ENCODE data around the gene MKS1.

DNA sequence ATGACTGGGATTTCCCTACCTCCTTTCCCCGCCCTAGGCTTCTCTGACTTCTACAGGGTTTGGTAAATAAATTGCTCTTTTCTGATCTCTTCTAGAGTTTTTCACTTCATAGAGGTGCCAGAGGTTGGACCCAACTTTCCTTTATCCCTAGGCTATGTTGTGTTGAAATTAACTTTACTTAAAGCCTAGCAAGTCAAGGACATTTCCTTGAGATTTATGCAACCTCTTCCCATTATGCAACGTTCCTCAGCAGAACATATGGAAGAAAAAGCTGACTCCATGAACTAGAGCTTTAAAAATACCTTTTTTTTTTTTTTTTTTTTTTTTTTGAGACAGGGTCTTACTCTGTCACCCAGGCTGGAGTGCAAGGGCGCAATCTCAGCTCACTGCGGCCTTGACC, 46.2 kb upstream of the MKS1 start:
- TF ChIP-seq CTCF (IDR thresholded peaks at IDR 0.05) (no peak), POLR2AphosphoS5 (IDR thresholded peaks at IDR 0.05) (no peak), POLR2A (IDR thresholded peaks at IDR 0.05) (no peak)

All from upper lobe of left lung (tissue), 4 donors.